GM19240 (cell line): ENCODE results near the gene SESN2.
A peak's percentile ranks its signal among the peaks of the same experiment; 100 is the strongest.

ENCODE experiments used
- DNase-seq: peaks from one replicate; pipeline ENCODE4 v3.0.0; 2011; ENCODE audit warnings: low spot score; ENCODE audit not compliant: insufficient read length

The SESN2 gene, protein sequence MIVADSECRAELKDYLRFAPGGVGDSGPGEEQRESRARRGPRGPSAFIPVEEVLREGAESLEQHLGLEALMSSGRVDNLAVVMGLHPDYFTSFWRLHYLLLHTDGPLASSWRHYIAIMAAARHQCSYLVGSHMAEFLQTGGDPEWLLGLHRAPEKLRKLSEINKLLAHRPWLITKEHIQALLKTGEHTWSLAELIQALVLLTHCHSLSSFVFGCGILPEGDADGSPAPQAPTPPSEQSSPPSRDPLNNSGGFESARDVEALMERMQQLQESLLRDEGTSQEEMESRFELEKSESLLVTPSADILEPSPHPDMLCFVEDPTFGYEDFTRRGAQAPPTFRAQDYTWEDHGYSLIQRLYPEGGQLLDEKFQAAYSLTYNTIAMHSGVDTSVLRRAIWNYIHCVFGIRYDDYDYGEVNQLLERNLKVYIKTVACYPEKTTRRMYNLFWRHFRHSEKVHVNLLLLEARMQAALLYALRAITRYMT

DNA sequence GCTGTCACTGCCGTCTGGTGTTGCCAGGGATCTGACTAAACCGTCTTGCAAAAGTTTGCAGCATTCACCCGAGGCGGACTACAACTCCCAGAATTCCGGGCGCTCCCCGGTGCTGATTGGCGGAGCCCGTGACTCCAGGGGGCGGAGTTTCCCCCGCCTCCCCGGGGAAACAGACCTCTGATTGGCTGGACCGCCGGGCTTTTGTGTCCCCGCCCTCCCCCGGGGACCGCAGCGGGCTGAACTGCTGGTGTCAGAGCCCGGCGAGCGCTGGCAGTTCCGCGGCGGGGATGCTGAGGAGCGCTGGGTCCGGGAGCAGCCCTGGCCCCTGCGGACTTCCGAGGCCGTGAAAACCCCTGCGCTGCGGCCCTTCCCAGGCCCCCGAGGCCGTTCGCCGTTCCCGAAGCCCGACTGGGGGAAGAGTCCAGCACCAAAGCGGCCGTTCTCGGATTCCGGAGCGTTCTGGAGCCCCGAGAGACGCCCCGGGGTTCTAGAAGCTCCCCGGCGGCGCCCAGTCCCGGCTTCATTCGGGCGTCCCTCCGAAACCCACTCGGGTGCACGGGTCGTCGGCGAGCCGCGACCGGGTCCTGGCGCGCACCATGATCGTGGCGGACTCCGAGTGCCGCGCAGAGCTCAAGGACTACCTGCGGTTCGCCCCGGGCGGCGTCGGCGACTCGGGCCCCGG lies at the start of gene SESN2:
SESN2 (plus strand) TSS at position 267 of the 682 bp plus-strand sequence; CDS start at position 597, 330 bp downstream.
- peak; percentile 96 for DNase-seq

DNA sequence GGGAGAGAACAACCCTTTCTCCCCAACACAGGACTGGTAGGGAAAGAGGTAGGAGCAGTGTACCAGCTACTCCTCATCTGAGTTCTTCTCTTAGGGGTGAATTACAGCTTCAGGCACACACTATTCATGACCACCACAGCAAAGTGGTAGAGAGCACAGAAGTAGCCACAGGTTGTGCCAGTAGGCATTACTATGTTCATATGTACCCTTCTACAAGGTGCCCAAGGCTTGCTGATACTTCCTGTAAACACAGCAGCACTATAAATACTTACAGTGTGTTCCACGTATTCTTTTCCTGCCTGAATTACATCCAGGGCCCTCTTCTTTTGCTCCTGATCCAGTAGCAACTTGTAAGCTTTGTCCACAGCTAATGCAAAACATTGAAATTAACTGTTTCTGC lies 49.6 kb upstream of the SESN2 start:
- no peak for DNase-seq

DNA sequence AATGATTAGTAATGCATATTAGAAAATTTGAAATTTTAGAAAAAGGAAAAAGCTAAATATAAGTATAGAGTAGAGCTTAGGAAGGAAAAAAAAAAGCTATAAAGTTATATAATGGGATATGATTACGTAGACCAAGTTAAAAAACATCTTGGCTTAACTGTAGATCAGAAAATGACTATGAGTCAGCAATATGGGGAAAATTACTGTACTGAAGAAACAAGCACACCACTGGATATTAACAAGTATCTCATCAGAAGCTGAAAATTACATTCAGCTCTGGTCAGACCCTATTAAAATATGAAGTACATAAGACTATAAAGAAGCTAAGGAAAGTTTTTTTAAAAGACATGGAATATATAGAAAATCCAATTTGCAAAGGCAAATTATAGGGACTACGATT lies 46.0 kb upstream of the SESN2 start:
- no peak for DNase-seq

DNA sequence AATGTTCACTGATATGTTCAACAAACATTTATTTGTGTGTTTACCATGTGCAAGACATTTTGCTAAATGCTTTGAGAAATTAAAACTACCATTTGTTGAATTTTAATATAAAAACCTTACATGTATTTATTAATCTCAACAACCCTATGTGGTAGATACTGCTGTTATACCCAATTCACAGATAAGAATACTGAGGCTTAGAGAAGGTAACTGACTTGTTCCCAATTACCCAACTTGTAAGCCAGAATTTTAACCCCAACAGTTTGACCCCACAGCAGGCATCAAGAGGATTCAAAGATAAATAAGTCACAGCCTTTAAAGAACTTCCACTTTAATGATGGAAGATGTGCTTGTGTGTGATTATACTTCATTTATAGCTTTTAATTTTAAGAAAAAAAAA lies 30.2 kb upstream of the SESN2 start:
- DNase-seq = no peak

DNA sequence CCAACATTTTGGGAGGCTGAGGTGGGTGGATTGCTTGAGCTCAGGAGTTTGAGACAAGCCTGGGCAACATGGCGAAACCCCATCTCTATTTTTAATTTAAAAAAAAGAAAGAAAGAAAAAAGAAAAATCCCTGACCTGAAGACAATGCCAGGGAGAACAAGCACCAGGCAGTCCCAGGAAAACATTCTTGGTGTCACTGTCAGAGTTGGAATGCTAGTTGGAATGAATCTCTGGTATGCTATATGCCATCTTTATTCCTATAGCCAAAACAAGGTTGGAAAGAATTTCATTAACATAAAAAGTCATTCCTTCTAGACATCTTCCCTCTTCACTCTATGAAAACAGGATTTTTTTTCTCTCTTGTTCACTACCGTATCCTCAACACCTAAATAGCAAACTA lies 29.3 kb upstream of the SESN2 start:
- DNase-seq = no peak

DNA sequence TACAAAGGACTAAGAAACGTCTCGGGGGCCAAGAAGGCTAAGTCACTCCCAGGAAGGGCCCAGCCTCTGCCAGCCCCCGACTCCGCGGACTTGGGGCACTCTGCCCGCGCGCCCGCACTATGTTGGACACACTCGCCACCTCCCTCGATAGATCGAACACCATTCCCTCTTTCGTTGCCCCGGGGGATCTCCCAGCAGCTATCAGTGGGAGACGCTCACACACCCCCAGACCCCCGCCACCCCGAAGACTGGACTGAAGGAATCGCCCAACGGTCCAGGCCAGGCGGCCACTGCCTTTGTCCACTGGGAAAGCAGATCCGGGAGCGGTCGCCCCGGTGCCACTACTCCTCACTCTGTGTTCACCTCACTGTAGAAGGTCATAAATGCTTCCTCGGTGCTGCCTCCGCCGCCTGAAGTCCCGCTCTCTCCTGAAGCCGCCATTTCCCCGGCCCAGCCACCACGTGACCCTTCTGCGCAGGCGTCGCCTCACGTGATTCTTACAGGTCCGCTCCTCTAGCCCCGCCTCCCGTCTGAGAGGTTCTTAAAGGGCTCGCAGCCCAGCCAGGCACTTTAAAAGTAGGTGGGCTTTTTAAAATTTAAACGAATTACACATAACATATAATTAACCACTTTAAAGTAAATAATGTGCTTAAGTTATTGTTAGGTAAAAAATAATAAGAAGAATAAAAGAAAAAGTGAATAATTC lies 26.6 kb upstream of the SESN2 start, which contains the start of gene DNAJC8:
DNAJC8 (minus strand) TSS at position 472 of the 706 bp plus-strand sequence; CDS start at position 441, 31 bp downstream.
- DNase-seq = peak; percentile 73

DNA sequence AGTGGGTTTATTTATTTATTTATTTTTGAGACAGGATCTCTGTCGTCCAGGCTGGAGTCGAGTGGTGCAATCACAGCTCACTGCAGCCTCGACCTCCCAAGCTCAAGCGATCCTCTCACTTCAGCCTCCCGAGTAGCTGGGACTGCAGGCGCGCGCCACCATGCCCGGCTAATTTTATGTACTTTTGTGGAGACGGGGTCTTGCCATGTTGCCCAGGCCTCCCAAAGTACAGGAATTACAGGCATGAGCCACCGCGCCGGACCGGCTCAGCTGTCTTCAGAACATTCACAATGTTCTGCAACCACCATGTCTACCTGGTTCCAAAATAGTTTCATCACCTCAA lies 26.1 kb upstream of the SESN2 start:
- no peak for DNase-seq

DNA sequence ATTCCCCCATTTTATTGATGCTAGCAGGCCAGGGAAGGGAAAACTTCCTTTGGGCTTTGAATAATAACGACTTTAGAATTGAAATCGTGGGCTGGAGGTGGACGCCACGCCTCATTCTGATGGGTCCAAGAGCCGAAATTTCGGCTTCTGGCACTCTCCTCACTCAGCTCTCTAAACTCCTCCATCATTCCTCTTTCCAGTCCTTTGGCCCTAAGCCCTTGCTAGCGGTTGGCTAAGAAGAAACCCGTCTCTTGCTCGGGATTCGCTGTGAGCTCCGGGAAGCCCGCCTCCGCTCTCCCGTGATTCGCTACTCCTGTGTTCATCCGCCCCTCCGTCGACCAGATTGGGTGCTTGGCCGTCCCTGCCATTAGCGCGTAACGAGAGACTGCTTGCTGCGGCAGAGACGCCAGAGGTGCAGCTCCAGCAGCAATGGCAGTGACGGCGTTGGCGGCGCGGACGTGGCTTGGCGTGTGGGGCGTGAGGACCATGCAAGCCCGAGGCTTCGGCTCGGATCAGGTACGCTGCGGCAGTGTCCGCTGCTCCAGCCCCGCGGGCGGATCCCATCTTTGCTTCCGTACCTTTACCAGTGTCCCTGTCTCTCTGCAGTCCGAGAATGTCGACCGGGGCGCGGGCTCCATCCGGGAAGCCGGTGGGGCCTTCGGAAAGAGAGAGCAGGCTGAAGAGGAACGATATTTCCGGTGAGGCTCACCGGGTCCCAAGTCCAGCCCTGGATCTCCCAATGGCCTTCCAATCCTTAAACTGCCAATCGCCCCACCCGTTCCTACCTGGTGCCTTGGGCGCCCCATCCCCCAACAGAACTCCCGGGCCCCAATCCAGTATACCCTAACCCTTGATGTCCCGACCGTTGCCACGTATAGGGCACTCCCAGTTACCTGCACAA lies 23.3 kb upstream of the SESN2 start, which contains the start of gene ATP5IF1:
ATP5IF1 (plus strand) TSS at position 370 of the 901 bp plus-strand sequence; CDS start at position 430, 60 bp downstream.
- peak; percentile 91 for DNase-seq

DNA sequence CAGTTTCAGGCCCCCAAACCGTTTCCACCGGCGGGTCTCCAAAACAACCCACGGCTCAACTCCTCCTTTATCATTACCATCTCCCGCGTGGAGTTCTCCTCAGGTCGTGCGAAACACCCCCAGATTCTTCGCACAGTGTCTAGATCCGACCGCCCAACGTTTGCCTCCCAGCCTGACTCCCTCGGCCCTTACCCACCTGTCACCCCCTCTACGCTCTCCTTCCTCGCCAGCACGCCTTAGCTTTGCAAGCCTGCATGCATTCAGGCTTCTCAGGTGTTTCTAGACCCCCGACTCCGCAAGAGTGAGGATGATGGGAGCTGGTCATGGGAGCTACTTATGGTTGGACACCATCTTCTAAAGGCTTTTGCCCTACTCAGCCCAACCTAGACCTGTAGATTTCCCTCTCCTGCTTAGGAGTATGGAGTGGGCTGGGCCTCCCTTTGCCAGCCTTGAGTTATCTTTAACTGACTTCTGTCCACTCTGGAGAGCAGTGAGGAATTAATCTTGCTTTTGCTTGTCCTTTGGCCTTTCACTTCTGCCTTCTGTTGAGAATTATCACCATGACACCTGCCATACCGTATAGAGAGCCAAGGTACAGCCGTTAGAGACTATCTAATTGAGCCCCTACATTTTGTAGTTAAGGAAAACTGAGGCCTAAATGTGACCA lies 22.5 kb upstream of the SESN2 start:
- DNase-seq = no peak

DNA sequence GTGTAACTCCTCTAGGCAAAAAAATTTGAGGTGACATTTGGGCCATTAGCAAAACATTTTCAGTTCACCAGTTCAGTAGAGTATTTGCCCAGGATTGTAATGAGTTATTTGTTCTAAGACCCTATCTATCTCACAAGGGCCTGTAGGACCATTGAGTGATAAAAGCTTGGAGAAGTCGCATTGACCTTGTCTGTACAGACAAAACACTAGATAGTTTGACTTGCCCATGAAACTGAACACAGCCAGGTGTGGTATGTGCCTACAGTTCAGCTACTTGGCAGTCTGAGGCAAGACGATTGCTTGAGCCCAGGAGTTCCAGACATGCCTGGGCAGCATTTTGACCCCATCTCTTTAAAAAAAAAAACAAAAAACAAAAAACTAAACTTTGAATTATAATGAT lies 20.3 kb upstream of the SESN2 start:
- no peak for DNase-seq

DNA sequence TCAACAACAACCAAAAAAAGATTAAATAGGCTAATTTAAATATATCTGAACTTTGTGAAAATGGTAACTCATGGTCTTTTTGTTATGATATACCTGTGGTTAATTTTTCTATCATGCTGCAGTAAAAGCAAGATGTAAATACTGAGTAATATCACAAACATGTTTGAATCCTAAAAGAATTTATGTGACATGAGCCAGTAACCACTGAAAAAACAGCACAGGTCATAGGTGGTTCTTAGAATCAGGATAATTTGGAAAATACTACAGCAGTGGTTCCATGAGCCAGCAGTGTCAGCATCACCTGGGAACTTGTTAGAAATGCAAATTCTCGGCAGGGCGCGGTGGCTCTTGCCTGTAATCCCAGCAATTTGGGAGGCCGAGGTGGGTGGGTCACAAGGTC lies 19.3 kb upstream of the SESN2 start:
- no peak for DNase-seq

DNA sequence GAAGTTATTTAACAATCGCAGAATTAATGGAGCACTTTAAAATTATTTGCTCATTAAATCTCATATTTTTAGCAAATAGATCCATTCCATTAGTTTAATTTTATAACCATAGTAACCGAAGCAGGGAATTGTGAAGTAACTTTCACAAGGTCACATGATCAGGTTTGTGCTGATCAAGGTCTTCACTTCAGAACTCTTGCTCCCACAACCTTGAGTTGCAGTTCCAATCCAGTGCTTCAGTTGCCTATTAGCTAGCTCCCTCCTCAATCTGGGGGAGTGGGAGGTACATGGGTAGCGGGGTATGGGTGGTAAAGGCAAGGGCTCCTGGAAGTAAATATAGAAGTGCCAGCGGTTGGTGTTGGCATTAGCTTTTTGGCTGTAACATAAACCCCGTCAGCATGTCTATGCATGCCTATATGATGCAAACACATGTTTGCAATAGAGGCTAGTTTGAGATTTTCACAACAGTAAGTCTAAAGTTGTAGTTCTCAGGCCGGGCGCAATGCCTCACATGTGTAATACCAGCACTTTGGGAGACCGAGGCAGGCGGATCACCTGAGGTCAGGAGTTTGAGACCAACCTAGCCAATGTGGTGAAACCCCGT lies 17.6 kb upstream of the SESN2 start:
- no peak for DNase-seq

DNA sequence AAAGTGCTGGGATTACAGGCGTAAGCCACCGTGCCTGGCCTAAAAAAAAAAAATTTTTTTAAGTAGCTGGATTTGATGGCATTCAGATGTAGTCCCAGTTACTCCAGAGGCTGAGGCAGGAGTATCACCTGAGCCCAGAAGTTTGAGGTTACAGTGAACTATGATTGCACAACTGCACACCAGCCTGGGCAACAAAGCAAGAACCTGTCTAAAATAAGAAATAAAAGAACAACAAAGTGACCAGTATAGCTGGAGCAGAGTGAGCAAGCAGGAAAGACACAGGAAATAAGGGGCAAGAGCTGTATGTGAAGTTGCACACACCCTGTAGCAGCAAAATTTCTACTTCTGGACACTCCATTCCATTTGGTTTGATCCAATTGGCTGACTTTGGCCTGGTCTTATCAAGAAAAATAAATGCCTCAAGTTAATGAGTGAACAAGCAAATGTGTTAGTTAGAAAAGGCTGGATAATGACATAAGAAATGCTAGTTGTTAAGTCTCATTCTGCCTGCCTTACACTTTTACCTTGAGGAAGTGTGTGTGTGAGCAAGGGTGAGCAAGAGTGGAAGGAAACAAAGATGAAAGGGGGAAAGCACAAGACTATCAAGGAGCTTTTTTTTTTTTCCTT lies 15.5 kb upstream of the SESN2 start:
- DNase-seq = no peak

DNA sequence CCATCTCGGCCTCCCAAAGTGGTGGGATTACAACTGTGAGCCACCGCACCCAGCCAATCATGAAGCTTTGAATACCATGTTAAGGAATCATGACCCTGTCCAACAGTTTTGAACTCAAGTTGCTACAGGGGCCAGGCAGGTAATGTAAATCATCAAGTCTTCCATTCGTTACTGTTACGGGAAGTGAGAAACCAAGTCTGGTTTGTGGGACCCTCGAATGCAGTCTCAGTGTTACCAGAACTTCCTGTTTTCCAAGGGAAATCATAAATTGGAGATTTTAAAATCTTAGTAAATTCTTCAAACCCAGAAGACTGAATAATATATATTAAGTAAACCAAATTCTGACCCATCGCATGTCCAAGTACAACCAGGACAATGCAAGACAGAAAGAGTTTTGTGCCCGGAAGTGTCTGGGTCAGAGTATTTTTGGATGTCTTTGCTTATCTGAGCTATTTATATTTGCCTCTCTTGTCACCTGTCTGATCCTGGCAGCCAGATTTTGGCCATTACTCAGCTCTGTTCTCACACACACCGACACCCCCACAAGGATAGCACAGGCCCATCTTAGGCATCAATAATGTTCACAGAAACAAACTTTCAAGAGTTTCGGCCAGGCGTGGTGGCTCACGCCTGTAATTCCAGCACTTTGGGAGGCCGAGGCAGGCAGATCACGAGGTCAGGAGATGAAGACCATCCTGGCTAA lies 14.6 kb upstream of the SESN2 start:
- no peak for DNase-seq

DNA sequence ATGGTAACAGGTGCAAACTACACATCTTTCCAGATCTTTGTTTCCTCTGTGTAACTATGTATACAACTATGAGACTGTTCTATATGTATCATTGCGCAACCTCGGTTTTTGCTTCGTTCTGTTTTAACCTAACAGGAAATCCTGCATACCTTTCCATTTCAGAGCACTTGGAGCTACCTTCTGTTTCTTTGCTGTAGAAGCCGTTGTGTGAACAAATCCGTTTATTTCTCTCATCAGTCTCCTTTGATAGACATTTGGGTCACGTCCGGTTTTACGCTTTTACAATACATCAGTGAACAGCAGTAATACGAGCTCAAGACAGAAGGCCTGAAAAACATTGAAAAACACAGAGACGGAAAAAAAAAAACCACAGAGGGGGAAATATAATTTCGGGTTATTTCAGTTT lies 12.9 kb upstream of the SESN2 start:
- no peak for DNase-seq

DNA sequence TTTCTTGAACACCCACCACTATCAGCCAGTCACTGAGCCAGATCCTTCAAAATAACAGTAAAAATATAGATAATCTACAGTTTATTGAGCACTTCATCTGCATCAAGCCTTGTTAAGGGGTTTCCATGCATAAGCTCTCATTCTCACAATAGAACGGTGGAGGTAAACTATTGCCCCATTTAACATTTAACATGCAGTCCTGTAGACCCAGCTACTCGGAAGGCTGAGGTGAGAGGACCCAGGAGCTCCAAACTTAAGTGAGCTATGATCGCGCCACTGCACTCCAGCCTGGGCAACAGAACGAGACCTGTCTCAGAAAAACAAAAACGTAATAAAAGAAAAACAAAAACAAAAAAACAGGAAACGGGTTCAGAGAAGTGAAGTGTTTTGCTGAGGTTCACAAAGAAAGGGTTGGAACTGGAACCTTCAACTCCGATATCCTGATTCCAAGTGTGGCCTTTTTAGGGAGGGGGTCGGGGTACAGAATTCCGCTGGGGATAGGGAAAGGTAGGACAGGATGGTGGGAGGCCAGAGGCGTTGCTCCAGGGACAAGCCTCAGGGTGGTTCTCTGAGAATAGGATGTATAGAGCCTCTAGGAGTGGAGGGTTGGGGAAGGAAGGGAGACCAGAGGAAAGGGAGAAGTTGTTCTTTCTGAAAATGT lies 11.6 kb upstream of the SESN2 start:
- DNase-seq = no peak

DNA sequence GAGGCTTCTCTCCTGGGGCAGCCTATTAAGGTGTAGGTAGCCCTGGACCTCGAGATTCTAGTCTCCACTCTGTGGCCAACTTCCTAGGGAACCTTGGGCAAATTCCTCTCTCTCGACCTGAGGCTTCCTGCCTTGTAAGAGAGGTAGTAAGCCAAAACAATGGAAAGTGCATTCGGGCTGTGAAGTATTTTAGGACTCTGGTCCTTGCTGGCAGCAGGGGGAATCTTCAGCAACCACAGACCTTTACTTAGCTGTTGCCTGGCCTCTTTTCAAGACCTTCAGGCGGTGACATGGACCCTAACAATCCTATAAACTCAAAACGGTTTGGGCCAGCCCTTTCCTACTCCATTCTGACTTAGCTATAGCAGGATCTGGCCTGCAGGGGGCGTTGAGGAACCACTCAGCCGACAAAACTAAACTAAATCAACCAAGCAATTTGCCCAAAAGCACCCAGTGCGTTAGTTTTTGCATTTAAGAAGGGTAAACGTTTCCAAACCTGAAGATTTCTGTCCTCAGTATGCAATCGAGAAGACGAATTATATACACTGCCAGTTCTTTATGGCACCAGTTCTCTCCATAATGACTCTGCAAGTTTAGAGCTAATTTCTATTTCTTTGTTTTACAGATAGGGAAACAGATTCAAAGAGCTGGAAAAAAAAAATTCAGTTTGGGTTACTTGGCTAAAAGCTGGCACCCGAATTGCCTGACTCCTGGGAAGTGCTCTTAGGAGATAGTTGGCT lies 10.9 kb upstream of the SESN2 start:
- DNase-seq = no peak
